ENCODE measurements around the gene MEI4. TPM values are rescaled to one million over a fixed set of nuclear protein-coding genes. Genes with fewer than 3 reads are reported as not detected.
"Not testable (repeated sequence)": the region's sequence is repeated elsewhere in the genome, so short reads cannot be mapped to it uniquely, and the experiment has no call there.

The MEI4 gene
- total RNA-seq, 3 donors from 2014 or later: not detected

DNA sequence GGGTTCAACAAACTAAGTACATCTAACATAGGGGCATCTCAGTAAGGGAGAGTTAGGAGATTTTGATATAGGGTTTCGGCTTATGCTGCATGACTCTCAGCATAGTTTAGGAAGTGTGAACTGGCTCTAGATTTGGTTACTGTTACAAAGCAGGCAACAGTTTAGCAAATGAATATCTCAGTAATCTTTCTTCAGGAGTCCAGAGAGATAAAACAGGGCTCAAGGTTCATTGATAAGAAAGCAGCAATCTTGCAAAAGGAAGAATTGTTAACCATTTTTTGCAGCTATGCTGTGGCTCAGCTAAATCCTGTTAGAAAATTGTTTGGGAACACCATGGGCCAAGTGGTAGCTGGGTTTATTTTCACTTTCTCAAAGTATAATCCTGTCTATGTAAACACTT, 161.3 kb downstream of the MEI4 start:
- H3K9me3 Mint-ChIP-seq: no peaks in the 10 kb centered on the region
- no peak for ATAC-seq
- H3K36me3 Mint-ChIP-seq (ENCODE audit: insufficient read depth): no peaks in the 10 kb centered on the region
- no peaks in the 10 kb centered on the region for H3K27me3 Mint-ChIP-seq (ENCODE audit: low read depth)
- DNase-seq: no peak
- H3K4me3 Mint-ChIP-seq: no peak overlapping the region
- no peaks in the 10 kb centered on the region for H3K4me1 Mint-ChIP-seq (ENCODE audit: low read depth)

DNA sequence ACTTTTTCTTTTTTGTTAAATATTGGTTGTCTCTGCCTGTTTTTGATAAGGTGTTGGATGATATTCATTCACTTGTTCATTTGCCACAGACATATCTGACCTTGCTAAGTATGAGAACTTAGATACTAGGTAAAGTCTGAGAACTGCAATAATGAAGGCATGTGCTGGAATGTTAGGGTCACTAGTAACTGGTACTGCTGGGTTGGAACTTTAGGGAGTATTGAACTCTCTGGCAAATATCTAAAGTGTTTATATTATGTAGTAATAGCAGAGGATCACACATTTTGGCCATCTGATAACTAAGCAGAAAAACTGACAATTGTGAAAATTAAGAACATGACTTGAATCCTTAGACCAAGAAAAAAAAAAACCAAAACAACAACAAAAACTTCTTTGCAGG, 162.7 kb downstream of the MEI4 start:
- Mint-ChIP-seq H3K36me3 (ENCODE audit: insufficient read depth) (no peaks in the 10 kb centered on the region), H3K4me3 (no peak overlapping the region), H3K9me3 (no peaks in the 10 kb centered on the region), H3K4me1 (ENCODE audit: low read depth) (no peaks in the 10 kb centered on the region), H3K27me3 (ENCODE audit: low read depth) (no peaks in the 10 kb centered on the region)
- ATAC-seq (no peak), DNase-seq (no peak)

DNA sequence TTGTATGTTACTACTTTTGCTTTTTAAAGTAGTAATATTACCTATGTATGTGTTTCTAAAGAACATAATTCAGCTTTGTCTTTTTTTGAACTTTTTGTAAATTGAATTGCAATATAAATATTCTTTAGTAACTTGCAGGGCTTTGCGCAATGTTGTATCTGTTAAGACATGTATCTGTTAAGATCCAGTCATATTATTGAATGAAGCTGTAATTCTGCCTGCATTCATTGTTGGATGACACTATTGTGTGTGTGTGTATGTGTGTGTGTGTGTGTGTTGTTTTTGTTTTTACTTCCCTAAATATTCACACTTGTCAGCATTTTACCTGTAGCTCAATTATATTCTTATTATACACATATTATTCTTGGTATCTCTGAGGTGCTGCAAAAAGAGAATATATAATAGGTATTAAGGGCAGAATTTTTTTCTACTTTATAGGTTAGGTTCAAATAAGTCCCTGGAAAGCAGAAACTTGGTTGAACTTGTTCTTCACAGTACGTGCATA, 164.0 kb downstream of the MEI4 start:
- no peaks in the 10 kb centered on the region for H3K36me3 Mint-ChIP-seq (ENCODE audit: insufficient read depth)
- no peak for ATAC-seq
- H3K27me3 Mint-ChIP-seq (ENCODE audit: low read depth): no peaks in the 10 kb centered on the region
- H3K9me3 Mint-ChIP-seq: no peaks in the 10 kb centered on the region
- H3K4me3 Mint-ChIP-seq: no peak overlapping the region
- no peaks in the 10 kb centered on the region for H3K4me1 Mint-ChIP-seq (ENCODE audit: low read depth)
- DNase-seq: no peak

DNA sequence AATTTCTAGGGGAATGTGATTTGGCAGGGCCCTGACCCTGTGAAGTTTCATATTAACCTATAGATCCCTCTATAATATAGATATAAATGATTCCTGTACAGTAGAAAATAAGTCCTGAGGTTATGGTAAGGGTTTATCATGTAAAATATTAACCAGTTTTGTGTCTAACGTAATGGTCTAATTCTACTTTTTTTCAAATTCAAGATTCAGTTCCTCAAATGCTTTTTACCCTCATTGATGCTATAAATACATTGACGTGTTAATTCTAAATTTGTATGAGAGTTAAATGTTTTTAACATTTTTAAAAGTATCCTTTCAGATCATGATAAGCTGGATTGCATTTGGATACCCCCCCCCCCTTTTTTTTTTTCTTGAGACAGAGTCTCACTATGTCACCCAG, 169.4 kb downstream of the MEI4 start:
- Mint-ChIP-seq H3K9me3 (no peaks in the 10 kb centered on the region), H3K4me1 (ENCODE audit: low read depth) (no peaks in the 10 kb centered on the region), H3K27me3 (ENCODE audit: low read depth) (no peaks in the 10 kb centered on the region), H3K36me3 (ENCODE audit: insufficient read depth) (no peaks in the 10 kb centered on the region), H3K4me3 (no peak overlapping the region)
- no peak for DNase-seq
- no peak for ATAC-seq

DNA sequence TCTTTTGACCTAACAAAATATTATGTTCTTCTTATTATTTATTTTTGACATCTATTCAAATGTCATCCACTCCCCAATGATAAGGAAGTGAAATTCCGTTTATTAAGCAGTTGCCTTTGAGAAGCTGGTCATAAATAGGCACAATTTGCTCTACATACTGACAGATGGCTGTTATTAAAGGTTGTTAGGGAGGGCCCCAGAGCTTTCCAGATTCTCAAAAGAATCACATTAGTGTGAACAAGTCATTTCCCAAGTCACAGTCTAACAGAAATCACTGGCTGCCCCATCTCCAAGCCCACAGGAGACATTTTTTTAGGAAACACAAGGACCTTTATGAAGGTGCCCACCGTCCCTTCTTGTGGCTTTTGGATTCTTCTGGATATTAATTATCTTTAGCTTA, 172.4 kb downstream of the MEI4 start:
- H3K9me3 Mint-ChIP-seq: no peaks in the 10 kb centered on the region
- H3K27me3 Mint-ChIP-seq (ENCODE audit: low read depth): no peaks in the 10 kb centered on the region

DNA sequence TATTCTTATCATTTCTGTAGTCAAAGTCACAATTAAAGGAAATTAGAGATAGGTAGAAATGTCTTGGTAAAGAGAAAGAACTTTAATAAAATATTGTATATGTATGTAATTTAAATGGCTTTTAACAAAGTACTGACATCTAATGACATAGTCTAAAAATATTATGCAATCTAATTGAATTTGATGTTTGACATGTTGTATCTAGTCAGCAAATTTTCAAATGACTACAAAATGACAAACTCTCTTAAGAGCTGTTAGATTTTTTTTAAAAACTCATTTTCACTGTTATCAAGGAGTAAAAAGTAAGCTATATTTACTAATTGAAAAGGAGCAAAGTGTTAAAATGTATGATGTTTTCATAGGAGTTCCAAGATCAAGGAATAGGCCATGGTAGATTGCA, 176.9 kb downstream of the MEI4 start:
- H3K9me3 Mint-ChIP-seq: no peaks in the 10 kb centered on the region
- H3K36me3 Mint-ChIP-seq (ENCODE audit: insufficient read depth): no peaks in the 10 kb centered on the region
- no peak overlapping the region for H3K4me3 Mint-ChIP-seq
- no peaks in the 10 kb centered on the region for H3K4me1 Mint-ChIP-seq (ENCODE audit: low read depth)
- no peaks in the 10 kb centered on the region for H3K27me3 Mint-ChIP-seq (ENCODE audit: low read depth)
- DNase-seq (no peak), ATAC-seq (no peak)

More for the DNA sequence above, 172.4 kb downstream of the MEI4 start:
- no peaks in the 10 kb centered on the region for H3K4me1 Mint-ChIP-seq (ENCODE audit: low read depth)
- no peak for ATAC-seq
- DNase-seq: no peak
- H3K36me3 Mint-ChIP-seq (ENCODE audit: insufficient read depth): no peaks in the 10 kb centered on the region
- H3K4me3 Mint-ChIP-seq: no peak overlapping the region

DNA sequence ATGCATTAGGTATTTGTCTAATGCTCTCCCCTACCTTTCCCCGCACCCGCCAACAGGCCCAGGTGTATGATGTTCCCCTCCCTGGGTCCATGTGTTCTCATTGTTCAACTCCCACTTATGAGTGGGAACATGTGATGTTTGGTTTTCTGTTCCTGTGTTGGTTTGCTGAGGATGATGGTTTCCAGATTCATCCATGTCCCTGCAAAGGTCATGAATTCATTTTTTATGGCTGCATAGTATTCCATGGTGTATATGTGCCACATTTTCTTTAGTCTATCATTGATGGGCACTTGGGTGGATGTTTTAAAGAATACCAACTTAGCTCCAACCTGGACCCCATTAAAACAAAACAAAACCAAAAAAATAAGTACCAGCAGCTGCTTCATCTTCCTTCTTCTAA, 180.9 kb downstream of the MEI4 start:
- H3K9me3 Mint-ChIP-seq; H3K36me3 Mint-ChIP-seq (ENCODE audit: insufficient read depth); H3K27me3 Mint-ChIP-seq (ENCODE audit: low read depth); H3K4me3 Mint-ChIP-seq; DNase-seq; H3K4me1 Mint-ChIP-seq (ENCODE audit: low read depth); ATAC-seq: not testable (repeated sequence)

DNA sequence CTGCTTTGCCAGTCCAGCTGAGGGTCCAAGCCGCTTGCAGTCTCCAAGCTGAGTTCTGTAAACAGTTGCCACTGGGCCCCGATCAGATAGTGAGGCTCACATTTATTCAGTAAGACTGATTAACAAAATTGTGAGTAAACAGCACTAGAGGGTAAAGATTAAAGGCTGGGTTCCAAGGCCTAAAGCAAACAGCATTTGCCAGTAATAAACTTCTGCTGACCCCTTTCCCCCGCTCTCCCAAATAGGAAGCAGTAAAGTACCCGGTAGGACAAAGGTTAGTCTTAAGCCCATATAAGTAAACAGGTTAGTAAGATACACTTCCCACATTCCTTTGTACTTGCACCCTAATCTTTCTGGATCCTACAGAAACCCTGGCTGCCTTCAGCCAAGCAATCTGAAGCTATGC, 181.8 kb downstream of the MEI4 start:
- no peaks in the 10 kb centered on the region for H3K9me3 Mint-ChIP-seq
- no peaks in the 10 kb centered on the region for H3K27me3 Mint-ChIP-seq (ENCODE audit: low read depth)
- ATAC-seq (no peak), DNase-seq (no peak)
- H3K36me3 Mint-ChIP-seq (ENCODE audit: insufficient read depth): no peaks in the 10 kb centered on the region
- H3K4me1 Mint-ChIP-seq (ENCODE audit: low read depth): no peaks in the 10 kb centered on the region
- no peak overlapping the region for H3K4me3 Mint-ChIP-seq

DNA sequence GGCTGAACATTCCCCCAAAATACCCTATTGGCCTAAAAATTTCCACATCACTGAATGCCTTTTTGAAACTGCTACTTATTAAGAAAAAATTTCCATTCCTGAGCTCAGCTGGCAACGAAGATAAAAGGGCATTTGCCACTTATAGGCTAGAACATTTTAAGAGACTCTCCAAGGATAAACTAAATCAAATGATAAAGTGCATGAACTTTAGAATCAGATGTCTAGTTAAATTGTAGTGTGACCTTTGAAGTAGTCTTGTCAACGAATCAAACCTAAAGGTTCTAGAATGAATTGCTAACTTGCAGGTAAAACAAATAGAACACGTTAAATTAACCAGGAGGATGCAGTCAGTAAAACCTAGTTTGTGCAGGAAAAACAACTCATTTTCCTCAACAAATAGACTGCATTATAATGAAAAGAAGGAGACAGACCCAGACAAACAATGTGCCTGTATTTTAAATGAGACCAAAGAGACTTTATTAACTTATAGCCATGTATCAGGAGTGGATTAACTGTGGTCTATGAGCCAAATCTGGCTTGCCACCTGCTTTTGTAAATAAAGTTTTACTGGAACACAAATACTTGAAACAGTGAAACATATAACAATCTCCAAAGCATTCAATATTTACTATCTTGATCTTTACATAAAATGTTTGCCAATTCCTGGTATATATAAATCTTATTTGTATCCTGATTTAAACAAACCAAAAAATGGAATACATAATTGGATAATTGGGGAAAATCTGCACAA, 184.4 kb downstream of the MEI4 start:
- H3K9me3 Mint-ChIP-seq: no peaks in the 10 kb centered on the region
- DNase-seq (no peak), ATAC-seq (no peak)
- no peak overlapping the region for H3K4me3 Mint-ChIP-seq
- no peaks in the 10 kb centered on the region for H3K27me3 Mint-ChIP-seq (ENCODE audit: low read depth)
- H3K4me1 Mint-ChIP-seq (ENCODE audit: low read depth): no peaks in the 10 kb centered on the region
- no peaks in the 10 kb centered on the region for H3K36me3 Mint-ChIP-seq (ENCODE audit: insufficient read depth)

DNA sequence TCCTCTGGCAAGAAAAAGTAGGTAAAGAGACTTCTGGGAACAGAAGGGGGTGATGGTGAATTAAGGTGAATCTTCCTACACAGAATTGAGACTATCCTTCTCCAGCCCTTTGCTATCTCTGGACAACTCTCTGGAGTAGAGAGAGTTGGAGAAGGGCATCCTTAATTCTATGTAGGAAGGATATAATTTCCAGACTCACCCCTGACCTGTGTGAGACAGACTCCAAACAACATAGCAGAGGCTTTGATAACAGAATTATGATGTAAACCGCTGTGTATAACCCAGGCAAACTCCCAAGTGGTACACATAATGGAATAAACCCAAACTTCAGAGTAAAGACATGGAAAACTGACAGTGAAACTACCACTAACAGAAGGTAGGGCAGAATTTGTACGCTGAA, 186.5 kb downstream of the MEI4 start:
- Mint-ChIP-seq H3K9me3 (no peaks in the 10 kb centered on the region), H3K4me1 (ENCODE audit: low read depth) (no peaks in the 10 kb centered on the region), H3K27me3 (ENCODE audit: low read depth) (no peaks in the 10 kb centered on the region), H3K36me3 (ENCODE audit: insufficient read depth) (no peaks in the 10 kb centered on the region), H3K4me3 (no peak overlapping the region)
- DNase-seq: no peak
- ATAC-seq: no peak

DNA sequence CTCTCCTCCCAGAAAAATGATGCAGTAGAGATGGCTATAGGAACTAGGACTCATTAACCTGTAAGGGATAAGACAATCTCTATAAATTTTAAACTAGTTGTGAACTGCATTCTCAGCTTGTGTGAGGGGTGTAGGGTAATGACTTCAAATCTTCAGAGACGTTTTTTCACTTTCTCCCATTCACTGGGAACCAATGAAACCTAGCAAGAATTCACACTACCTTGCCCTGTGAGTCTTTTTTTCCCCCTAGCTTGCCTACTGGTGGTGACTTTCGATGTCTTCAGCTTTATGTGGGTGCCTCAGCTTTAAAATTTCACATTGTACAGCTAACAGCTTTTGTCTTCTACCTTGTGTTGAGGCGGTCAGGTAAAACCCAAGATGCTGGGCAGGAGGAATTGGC, 192.0 kb downstream of the MEI4 start:
- Mint-ChIP-seq H3K27me3 (ENCODE audit: low read depth) (no peaks in the 10 kb centered on the region), H3K4me1 (ENCODE audit: low read depth) (no peaks in the 10 kb centered on the region), H3K9me3 (no peaks in the 10 kb centered on the region), H3K36me3 (ENCODE audit: insufficient read depth) (no peaks in the 10 kb centered on the region), H3K4me3 (no peak overlapping the region)
- no peak for ATAC-seq
- no peak for DNase-seq

DNA sequence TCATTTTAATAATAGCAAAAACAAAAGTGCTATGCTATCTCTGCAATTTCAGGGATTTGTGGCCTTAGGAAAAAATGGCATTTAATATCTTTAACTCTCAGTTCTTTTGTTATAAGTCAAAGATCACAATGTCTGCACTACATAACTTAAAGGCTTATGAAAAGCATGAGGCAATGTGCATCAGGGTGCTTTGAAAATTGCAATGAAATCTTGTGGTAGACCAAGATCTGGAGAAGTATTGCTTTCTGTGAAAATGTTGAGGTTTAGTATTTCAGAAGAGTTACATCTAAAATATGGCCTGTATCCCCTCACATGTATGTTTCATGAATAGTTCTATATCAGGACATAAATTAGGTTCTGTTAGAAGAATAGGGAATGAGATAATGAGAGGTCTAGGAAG, 200.6 kb downstream of the MEI4 start:
- Mint-ChIP-seq H3K4me3 (no peak overlapping the region), H3K4me1 (ENCODE audit: low read depth) (no peaks in the 10 kb centered on the region), H3K9me3 (no peaks in the 10 kb centered on the region), H3K27me3 (ENCODE audit: low read depth) (no peaks in the 10 kb centered on the region), H3K36me3 (ENCODE audit: insufficient read depth) (no peaks in the 10 kb centered on the region)
- ATAC-seq (no peak), DNase-seq (no peak)

DNA sequence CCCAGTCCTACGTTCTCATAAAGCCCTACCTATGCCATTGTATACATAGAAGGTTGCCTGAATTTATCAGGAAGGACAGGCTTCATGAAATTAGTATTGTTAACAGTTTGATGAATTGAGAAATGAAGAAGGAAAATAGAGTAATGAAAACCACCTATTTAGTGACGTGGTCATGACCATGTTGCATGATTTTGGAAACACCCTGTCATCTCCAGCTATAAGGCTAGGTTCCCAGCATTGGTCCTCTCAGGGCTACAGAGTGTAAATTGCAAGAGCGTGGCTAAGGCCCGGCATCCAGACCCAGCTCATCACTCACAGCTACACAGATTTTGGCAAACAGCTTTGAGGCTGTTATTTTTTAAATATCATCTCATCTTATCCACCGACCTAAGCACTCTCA, 203.6 kb downstream of the MEI4 start:
- no peak for ATAC-seq
- Mint-ChIP-seq H3K27me3 (ENCODE audit: low read depth) (no peaks in the 10 kb centered on the region), H3K4me3 (no peak overlapping the region)

DNA sequence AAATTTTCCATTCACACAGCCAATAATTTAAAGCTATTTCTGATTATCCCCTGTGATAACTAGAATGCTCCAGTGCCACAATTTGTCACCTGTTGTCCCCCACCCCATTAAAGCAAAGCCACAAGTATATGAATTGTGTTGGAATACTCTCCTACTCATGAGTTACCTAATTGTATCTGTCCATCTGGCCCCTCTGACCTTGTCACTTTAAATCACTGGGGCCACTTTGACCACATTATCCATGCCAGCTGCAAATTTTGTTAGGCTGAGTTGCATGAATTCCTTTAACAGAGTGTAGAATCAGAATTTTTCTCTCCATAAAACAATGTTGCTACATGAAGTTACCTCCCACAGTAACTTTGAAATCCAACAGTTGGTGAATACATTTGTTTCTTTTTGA, 204.6 kb downstream of the MEI4 start:
- peaks cover 8% of the 10 kb centered on the region for H3K9me3 Mint-ChIP-seq
- DNase-seq: no peak
- no peaks in the 10 kb centered on the region for H3K4me1 Mint-ChIP-seq (ENCODE audit: low read depth)
- H3K27me3 Mint-ChIP-seq (ENCODE audit: low read depth): no peaks in the 10 kb centered on the region
- no peak overlapping the region for H3K4me3 Mint-ChIP-seq
- H3K36me3 Mint-ChIP-seq (ENCODE audit: insufficient read depth): no peaks in the 10 kb centered on the region
- no peak for ATAC-seq

More for the DNA sequence above, 203.6 kb downstream of the MEI4 start:
- H3K36me3 Mint-ChIP-seq (ENCODE audit: insufficient read depth): no peaks in the 10 kb centered on the region
- DNase-seq: no peak
- peaks cover 8% of the 10 kb centered on the region for H3K9me3 Mint-ChIP-seq
- H3K4me1 Mint-ChIP-seq (ENCODE audit: low read depth): no peaks in the 10 kb centered on the region

DNA sequence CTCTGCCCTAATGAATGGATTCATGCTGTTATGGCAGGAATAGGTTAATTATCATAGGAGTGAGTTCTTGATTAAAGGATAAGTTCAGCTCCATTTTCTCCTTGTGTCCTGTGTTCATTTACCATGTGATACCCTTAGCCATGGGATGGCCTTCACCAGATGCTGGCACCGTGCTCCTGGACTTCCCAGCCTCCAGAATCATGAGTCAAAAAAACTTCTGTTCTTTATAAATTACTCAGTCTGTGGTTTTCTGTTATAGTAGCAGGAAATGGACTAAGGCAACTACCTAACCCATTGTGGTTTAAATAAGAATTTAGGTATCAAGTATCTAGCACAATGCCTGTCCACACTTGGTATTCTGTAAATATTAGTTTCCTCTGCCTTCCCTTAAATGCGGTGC, 223.5 kb downstream of the MEI4 start:
- no peak overlapping the region for H3K4me3 Mint-ChIP-seq
- H3K4me1 Mint-ChIP-seq (ENCODE audit: low read depth): no peaks in the 10 kb centered on the region
- DNase-seq: no peak
- no peaks in the 10 kb centered on the region for H3K36me3 Mint-ChIP-seq (ENCODE audit: insufficient read depth)
- no peak for ATAC-seq
- no peaks in the 10 kb centered on the region for H3K9me3 Mint-ChIP-seq
- no peaks in the 10 kb centered on the region for H3K27me3 Mint-ChIP-seq (ENCODE audit: low read depth)

Measured in activated T-cell treated with anti-CD3 and anti-CD28 coated beads, Interleukin-2, amount 50 U/mL, for 4 hours (primary cell).